ENCODE results near the gene NGRN. TPM values are rescaled to one million over a fixed set of nuclear protein-coding genes. Genes with fewer than 3 reads are reported as not detected.
"Not testable (repeated sequence)": the region's sequence is repeated elsewhere in the genome, so short reads cannot be mapped to it uniquely, and the experiment has no call there.

Gene NGRN
- total RNA-seq, 1 donor from 2014 or later = 124 TPM

GRCh38 chr15:90300988-90301706, 35.7 kb downstream of the NGRN start:
- TF ChIP-seq, protein P1, sequence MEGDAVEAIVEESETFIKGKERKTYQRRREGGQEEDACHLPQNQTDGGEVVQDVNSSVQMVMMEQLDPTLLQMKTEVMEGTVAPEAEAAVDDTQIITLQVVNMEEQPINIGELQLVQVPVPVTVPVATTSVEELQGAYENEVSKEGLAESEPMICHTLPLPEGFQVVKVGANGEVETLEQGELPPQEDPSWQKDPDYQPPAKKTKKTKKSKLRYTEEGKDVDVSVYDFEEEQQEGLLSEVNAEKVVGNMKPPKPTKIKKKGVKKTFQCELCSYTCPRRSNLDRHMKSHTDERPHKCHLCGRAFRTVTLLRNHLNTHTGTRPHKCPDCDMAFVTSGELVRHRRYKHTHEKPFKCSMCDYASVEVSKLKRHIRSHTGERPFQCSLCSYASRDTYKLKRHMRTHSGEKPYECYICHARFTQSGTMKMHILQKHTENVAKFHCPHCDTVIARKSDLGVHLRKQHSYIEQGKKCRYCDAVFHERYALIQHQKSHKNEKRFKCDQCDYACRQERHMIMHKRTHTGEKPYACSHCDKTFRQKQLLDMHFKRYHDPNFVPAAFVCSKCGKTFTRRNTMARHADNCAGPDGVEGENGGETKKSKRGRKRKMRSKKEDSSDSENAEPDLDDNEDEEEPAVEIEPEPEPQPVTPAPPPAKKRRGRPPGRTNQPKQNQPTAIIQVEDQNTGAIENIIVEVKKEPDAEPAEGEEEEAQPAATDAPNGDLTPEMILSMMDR (IDR thresholded peaks at IDR 0.05; ENCODE audit: insufficient read depth, low read length, poor library complexity, severe bottlenecking) = peak; percentile 88
- no peaks in the 10 kb centered on the region for H3K36me3 ChIP-seq (ENCODE audit: control insufficient read depth, insufficient read depth, low read length)
- no peak overlapping the region for H3K4me3 ChIP-seq (ENCODE audit: low read depth, low read length)
- H3K27me3 ChIP-seq (ENCODE audit: control insufficient read depth, insufficient read depth, low read length) = no peaks in the 10 kb centered on the region
- no peak for DNase-seq (ENCODE audit: low read depth)

- DNase-seq (ENCODE audit: low read depth) = no peak
- H3K27me3 ChIP-seq (ENCODE audit: control insufficient read depth, insufficient read depth, low read length) = no peaks in the 10 kb centered on the region
- no peak overlapping the region for H3K4me3 ChIP-seq (ENCODE audit: low read depth, low read length)
- no peaks in the 10 kb centered on the region for H3K36me3 ChIP-seq (ENCODE audit: control insufficient read depth, insufficient read depth, low read length)
- TF ChIP-seq, protein P1 (IDR thresholded peaks at IDR 0.05; ENCODE audit: insufficient read depth, low read length, poor library complexity, severe bottlenecking) = no peak
These were observed 36.3 kb downstream of the NGRN start for GRCh38 chr15:90301707-90302300.

DNA sequence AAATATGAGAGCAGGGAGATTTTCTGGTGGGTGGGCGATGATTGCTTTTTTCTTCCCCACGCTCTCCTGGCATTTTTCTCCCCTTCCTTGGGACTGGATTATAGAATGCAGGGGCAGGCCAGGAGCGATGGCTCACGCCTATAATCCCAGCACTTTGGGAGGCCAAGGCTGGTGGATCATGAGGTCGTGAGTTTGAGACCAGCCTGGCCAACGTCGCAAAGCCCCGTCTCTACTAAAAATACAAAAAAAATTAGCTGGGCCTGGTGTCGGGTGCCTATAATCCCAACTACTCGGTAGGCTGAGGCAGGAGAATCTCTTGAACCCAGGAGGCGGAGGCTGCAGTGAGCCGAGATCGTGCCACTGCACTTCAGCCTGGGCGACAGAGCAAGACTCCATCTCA, 39.9 kb downstream of the NGRN start:
- not testable (repeated sequence) for H3K36me3 ChIP-seq (ENCODE audit: control insufficient read depth, insufficient read depth, low read length); H3K4me3 ChIP-seq (ENCODE audit: low read depth, low read length); DNase-seq (ENCODE audit: low read depth); H3K27me3 ChIP-seq (ENCODE audit: control insufficient read depth, insufficient read depth, low read length)

DNA sequence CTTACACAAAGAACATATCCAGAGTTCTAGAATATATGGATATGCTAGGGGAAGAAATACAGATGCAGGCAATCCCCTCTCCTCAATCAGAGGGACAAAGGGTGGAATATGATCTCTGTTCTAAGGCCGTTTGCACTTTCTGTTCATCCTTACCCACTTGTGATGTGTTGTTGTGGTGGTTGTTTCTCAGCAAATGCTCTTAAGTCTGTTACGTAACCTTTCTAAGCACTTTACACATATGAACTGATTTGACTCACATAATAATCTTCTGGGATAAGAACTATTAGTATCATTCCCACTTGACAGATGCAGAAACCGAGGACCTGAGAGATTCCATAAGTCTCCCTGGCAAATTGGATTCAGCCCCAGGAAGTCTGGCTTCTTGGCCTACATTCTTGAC, 40.5 kb downstream of the NGRN start:
- Histone ChIP-seq H3K27me3 (ENCODE audit: control insufficient read depth, insufficient read depth, low read length) (no peaks in the 10 kb centered on the region), H3K36me3 (ENCODE audit: control insufficient read depth, insufficient read depth, low read length) (no peaks in the 10 kb centered on the region), H3K4me3 (ENCODE audit: low read depth, low read length) (no peak overlapping the region)
- TF ChIP-seq, protein P1 (IDR thresholded peaks at IDR 0.05; ENCODE audit: insufficient read depth, low read length, poor library complexity, severe bottlenecking) = no peak
- DNase-seq (ENCODE audit: low read depth) = no peak

DNA sequence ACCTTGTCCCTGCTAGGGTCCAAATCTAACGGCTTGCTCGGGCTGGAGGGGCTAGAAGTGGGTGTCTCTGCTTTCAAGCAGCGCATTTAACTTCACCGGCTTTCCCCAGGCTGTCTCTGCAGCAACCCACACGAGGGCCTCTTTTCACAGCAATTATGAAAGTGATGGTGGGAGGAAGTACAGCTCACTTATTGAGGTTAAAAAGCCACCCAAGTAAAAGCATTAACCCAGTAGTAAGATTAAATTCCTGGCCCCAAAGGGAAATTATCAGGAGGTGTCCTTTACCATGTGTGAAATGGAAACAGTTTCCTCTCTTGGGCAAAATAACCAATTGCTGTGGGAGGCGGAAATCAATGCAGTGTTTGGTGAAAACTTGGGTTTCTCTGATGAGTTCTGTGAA, 41.1 kb downstream of the NGRN start:
- Histone ChIP-seq H3K27me3 (ENCODE audit: control insufficient read depth, insufficient read depth, low read length) (no peaks in the 10 kb centered on the region), H3K36me3 (ENCODE audit: control insufficient read depth, insufficient read depth, low read length) (no peaks in the 10 kb centered on the region), H3K4me3 (ENCODE audit: low read depth, low read length) (no peak overlapping the region)
- DNase-seq (ENCODE audit: low read depth) = no peak
- TF ChIP-seq, protein P1 (IDR thresholded peaks at IDR 0.05; ENCODE audit: insufficient read depth, low read length, poor library complexity, severe bottlenecking) = no peak

- Histone ChIP-seq H3K36me3 (ENCODE audit: control insufficient read depth, insufficient read depth, low read length) (no peaks in the 10 kb centered on the region), H3K27me3 (ENCODE audit: control insufficient read depth, insufficient read depth, low read length) (no peaks in the 10 kb centered on the region), H3K4me3 (ENCODE audit: low read depth, low read length) (no peak overlapping the region)
- TF ChIP-seq, protein P1 (IDR thresholded peaks at IDR 0.05; ENCODE audit: insufficient read depth, low read length, poor library complexity, severe bottlenecking) = no peak
- no peak for DNase-seq (ENCODE audit: low read depth)
These were observed 42.2 kb downstream of the NGRN start for GRCh38 chr15:90307661-90308060.

All from kidney epithelial cell (primary cell).